DMS53 (cell line): ENCODE measurements around the gene GPX4.

ENCODE experiments used
- DNase-seq: peaks from one replicate; lab custom pipeline; 2025; lab: John Stamatoyannopoulos, UW

GPX4 gene

DNA sequence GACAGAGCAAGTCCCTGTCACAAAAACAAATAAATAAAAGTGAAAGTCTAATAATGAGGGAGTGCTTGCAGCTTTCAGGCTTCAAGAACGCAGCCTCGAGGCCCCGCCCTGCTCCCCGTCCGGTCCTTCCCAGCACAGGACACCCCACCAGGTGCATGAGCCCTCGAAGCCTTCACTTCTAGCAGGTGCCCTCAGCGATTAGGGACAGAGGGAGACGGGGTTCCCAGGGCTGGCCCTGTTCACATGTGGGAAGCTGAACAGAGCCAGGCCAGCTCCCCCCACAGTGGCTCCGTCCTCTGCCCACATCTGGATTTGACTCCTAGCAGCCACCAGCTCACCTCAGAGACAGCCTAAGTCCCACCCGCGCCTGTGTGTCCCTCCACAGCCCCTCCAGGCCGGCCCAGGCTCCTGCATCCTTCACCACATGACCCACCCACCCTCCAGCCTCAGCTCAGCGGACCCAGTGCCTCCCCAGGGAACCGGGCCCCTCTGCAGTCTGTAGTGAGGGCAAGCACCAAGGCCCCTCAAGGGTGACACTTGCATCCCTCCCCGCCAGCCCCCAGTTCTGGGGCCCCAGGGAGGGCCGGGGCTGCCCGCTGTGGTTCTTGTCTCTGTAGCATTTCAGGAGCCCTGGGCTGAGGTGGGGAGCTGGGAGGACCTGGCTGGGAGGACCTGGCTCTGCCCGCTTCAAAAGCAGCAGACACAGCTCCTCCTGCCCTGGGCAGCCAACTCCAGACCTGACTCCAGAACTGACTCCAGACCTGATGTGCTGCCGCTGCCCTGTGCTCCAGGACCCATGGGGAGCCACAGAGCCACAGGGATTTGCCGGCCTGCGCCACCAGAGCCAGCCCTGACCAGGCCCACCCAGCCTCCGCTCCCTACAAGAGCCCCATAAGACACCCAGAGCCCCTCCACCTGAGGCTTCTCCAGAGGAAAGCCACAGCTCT lies 27.2 kb downstream of the GPX4 start:
- DNase-seq = no peak

DNA sequence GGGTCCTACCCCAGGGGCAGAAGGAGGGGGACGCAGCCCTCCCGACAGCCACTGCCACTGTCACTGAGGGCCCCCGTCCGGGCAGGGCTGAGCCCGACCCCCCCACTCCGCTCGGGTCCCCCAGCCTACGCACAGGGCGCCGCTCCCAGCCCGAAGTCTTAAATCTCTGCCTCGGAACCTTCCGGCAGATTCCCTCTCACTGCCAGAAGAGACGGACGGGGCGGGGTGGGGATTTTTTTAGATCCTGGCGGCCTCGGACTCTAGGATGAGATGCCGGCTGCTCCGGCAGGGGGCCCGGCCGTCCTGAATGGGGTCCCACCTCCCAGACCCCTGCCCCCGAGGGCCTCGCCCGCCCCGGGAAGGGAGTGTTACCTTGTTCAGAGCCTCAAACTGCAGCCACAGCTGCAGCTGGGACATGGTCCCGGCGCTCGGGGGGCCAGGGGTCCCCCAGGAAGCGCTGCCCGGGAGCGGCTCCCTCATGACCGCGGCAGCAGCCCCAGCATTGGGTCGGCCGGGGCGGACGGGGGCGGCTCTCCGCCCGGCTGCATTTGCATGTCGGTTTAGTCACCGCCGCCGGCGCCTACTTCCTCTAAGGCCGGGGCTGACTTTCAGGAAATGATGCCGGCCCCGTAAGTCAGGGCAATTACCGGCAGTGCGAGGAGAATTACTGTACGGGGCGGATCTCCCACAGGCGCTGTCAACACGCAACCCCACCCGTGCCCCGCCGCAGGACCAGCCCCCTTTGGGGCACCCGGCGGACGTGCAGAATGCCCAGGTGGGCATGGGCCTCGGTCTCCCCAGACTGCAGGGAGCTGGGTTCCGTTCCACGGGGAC lies 28.1 kb downstream of the GPX4 start:
- no peak for DNase-seq

DNA sequence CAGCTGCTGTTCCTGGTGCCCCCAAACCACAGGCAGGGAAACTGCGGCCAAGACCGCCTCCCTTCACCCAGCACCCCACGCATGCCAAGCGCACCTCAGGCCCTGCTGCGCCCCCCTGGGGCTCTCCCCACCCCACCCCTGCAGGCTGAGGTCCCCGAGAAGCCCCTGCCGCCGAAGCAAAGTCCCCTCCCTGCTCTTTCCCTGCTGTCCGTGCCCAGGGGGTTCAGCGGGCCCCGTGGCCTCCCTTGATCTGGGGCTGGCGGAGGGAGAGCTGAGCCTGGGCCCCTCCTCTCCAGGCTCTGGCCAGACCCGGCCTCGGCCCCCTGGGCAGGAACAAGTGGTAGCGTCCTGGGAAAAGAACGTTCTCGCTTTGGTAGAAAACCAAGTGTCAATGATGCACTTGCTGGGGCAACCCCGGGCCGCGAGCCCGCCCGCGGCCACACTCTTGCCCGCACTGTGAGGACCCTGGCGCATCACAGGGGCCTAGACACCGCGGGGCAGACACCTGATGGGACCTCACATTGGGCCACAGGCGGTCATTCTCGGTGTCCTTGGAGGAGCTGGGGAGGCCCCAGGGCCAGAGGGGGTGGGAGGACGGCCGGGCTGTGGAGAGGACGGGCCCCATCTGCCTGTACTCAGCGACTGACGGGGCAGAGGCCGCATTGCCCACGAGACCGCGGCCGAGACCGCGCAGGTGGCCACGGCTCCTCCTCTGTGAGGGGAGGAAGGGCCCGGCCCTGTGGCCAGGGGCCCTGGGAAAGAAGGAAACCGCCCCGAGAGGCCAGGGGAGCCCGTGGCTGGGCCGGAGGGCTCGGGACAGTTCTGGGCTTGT lies 29.0 kb downstream of the GPX4 start:
- DNase-seq = no peak

DNA sequence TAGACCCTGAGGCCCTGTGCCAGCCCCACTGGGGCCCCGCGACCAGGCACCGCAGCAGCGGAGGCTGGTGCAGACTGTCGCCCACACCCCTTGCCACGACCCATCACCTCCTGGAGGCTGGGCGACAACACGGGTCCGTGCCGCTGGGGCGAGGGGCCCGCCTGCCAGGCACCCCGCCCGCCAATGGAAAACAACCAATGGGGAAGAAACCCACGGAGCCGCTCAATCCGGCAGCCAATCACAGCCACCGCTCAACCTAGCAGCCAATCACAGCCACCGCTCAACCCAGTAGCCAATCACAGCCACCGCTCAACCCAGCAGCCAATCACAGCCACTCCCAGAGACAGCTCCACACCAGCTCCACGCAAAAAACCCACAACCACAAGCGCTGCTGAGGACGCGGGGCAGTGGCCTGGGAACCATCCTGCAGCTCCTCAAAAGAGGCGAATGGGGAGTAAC lies 29.7 kb downstream of the GPX4 start:
- DNase-seq = no peak

DNA sequence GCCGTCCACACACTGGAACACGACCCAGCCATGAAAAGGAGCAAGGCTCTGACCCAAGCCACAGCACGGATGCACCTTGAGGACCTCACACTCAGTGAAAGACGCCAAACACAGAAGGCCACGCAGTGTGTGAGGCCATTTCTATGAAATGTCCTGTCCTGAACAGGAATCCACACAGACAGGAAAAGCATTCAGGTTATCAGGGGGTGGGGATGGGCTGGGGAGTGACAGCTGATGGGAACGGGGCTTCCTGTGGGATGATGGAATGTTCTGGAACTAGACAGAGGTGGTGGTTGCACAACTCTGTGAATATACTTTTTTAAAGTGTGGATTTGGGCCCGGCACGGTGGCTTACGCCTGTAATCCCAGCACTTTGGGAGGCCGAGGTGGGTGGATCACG lies 30.6 kb downstream of the GPX4 start:
- no peak for DNase-seq

DNA sequence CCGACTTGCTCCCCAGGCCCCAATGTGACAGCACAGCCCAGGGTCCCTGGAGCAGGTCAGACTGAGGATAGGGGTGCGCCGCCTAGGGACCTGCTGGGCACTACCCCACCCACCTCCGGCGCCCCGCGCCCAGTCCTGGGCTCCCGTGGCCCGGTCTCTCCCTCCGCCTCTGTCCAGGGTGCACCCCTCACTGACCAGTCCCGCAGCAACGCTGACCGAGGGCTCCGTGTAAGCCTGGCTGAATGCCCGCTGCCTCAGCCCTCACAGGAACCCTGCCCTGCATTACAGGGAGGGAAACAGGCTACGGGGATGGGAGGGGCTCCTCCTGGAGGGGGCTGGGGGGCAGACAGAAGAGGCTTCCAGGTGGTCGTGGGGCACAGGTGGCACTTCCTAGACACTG lies 31.7 kb downstream of the GPX4 start:
- no peak for DNase-seq

DNA sequence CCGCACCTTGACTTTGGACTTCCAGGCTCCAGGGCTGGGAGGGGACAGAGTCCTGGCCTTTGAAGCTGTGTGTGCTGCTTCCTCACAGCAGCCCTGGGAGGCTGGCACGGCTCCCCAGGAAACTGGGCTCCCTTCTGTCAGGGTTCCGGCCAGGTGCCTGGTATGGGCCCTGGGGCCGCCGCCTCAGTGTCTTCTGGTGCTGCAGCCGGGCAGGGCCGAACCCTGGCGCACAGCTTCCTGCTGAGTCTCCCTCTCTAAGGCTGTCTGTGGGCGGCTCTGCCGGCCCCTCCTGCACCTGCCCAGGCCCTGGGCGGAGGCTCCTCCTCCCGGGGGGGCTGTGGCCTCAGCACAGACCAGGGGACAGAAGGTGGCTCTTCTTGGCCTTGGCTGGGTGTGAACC lies 32.4 kb downstream of the GPX4 start:
- DNase-seq = no peak

DNA sequence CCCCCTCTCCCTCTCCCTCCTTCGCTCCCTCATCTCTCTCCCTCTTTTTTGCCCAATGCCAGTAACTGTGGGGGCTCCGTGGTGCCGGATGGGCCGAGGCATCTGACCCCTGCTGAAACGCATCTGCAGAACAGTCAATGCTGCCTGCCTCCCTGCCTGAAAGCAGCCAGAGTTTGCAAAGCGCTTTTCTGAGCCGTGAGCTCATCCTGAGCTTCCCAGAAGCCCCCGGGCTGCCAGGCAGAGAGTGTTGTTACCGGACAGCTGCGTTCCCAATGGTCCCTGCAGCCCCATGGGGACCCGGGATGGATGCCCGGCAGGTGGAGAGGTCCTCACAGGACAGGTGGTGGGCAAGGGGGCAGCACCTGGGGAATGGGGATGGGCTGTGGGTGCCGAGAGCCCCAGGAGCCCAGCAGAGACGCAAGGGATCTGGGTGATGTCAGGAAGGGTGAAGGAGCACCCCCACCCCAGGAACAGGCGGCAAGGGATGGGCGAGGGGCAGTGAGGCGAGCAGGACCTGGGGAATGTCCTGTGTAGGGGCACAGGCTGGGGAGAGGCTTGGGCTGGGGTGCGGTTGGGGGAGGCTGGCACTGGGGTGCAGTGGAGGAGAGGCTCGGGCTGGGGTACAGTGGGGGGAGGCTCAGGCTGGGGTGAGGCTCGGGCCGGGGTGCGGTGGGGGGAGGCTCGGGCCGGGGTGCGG lies 33.0 kb downstream of the GPX4 start:
- DNase-seq = no peak

DNA sequence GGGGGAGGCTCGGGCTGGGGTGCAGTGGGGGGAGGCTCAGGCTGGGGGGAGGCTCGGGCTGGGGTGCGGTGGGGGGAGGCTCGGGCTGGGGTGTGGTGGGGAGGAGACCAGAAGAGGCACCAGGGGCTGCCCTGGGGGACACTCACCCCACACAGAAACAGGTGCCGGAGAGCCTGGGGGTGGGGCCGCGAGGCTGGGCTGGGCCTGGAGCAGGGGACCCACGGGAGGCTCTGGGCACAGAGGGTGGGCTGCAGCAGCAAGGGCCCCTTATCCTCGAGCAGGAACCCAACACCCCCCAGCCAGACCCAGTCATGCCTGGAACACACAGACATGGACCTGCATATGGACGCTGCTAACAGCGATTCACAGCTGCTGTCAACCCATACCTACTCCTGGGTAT lies 34.3 kb downstream of the GPX4 start:
- no peak for DNase-seq

DNA sequence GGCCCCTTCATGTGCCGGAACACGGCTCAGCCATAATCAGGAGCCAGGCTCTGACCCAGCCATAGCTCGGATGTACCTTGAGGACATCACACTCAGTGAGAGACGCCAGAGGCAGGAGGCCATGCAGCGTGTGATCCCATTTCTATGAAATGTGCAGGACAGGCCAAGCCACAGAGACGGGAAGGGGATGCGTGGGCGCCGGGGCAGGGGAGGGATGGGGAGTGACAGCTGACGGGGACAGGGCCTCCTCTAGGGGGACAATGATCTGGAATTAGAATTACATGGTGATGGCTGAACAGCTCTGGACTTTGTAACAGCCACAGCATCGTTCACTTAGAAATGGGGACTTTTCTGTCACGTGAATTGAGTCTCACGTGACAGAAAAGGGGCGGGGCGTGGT lies 35.3 kb downstream of the GPX4 start:
- no peak for DNase-seq

DNA sequence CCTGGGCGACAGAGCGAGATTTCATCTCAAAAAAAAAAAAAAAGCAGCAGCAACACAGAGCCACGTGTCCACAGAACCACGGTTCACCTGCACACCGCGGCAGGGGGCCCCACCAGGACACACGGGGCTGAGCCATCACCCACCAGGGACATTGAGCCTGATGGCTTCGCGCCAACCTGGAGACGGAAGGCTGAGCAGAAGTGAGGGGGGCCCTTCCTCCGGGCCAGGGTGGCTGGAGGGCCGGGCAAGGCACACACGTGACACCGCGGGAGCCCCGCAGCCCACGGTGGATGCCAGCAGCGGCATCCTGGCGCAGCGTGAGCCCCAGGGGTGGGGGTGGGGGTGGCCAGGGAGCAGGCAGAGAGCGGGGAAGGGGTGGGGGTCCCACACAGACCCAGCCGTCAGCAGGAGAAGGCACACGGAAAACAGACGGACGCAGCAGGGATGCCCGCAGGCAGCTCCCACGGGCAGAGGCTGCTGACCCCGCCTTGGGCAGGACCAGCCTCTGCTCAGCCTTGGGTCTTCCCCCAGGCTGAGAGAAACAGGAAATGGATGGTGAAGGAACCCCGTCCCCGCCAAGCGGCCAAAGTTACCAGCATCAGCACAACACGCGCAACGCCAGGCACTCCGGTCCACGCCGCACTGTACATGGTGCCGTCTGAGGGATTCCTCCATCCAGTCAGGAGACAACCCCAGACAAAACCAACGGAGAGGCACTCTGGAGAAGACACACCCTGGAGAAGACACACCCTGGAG lies 36.7 kb downstream of the GPX4 start:
- DNase-seq = no peak

DNA sequence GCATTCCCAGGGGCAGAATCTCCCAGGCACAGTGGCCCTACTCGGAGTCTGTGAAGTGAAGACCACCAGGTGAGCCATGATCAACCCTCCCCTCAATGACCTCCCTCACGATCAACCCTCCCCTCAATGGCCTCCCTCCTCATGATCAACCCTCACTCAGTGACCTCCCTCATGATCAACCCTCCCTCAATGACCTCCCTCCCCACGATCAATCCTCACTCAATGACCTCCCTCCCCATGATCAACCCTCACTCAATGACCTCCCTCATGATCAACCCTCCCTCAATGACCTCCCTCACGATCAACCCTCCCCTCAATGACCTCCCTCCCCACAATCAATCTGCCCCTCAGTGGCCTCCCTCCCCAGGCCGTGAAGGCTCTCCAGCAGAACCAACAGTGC lies 38.1 kb downstream of the GPX4 start:
- DNase-seq = no peak

DNA sequence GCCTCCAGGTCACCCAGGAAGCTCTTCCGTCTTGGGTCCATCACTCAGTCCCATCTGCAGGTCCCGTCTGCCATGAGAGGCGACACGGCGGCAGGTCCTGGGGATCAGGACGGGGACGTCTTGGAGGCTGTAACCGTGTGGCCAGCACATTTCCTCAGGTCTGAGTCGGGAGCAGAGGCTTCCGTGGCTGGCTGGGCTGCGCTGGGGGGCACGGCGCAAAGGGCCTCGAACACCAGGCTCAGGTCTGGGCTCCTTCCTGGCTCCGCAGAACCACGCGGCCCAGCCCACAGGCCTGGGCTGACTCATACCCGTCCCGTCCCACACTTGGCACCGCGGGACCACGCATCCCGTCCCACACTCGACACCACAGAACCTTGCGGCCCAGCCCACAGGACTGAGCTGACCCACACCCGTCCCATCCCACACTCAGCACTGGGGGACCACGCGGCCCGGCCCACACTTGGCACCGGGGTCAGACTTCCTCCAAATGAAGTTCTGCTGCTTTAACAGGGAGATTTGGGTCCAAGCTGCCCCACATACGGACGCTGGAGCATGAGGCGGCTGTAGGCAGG lies 40.1 kb downstream of the GPX4 start:
- no peak for DNase-seq

DNA sequence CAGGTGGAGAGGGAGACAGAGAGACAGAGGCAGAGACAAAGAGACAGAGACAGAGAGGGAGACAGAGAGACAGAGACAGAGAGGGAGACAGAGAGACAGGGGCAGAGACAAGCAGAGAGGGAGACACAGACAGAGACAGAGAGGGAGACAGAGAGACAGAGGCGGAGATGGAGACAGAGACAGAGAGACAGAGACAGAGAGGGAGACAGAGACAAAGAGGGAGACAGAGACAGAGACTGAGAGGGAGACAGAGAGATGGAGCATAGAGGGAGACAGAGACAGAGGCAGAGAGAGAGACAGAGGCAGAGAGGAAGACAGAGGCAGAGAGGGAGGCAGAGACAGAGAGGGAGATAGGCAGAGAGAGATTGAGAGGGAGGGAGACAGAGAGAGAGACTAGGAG lies 40.9 kb downstream of the GPX4 start:
- no peak for DNase-seq

DNA sequence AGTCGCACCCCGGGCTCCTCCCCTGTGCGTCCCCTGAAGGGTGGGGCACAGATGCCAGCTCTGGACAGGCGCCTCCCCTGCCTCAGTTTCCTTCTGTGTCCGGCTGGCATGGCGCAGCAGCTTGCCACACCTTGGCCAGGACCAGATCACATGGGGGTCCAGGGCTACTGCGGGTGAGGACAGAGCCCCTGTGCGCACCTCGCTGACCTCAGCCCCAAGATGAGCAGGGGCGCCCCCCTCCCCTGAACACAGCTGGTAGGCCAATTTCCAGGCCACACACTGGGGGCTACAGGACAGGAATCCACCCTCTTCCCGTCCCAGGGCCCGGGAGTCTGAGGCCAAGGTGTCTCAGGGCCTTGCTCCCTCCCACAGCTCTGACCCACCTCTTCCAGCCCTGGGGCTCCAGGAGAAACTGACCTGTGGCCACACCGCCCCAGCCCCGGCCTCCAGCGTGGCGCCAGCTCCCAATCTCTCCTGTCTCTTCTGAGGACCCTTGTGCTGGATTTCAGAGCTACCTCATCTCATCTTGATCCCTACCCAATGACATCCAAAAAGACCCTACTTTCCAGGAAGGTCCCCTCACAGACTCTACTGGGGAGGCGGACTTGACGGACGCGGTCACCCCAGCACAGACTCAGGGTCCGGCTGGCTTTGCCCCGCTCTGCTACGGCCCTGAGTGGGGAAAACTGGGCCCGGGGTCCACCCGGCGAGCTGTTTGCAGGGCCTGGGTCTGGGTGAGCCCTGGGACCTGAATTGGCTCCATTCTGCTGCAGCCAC lies 42.0 kb downstream of the GPX4 start:
- no peak for DNase-seq

DNA sequence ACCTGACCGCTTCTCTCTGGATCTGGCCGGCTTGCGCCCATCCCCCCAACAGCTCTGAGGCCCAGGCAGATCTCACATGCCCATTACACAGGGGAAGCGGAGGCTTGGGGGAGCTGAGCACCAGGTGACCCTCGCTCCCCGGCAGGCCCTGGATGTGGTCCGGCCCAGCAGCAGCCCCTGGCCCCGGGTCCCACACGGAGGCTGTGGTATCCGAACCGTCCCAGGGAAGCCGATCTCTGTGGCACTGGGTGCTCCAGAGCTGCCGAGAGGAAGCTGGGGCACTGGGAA lies 42.6 kb downstream of the GPX4 start:
- DNase-seq = no peak

DNA sequence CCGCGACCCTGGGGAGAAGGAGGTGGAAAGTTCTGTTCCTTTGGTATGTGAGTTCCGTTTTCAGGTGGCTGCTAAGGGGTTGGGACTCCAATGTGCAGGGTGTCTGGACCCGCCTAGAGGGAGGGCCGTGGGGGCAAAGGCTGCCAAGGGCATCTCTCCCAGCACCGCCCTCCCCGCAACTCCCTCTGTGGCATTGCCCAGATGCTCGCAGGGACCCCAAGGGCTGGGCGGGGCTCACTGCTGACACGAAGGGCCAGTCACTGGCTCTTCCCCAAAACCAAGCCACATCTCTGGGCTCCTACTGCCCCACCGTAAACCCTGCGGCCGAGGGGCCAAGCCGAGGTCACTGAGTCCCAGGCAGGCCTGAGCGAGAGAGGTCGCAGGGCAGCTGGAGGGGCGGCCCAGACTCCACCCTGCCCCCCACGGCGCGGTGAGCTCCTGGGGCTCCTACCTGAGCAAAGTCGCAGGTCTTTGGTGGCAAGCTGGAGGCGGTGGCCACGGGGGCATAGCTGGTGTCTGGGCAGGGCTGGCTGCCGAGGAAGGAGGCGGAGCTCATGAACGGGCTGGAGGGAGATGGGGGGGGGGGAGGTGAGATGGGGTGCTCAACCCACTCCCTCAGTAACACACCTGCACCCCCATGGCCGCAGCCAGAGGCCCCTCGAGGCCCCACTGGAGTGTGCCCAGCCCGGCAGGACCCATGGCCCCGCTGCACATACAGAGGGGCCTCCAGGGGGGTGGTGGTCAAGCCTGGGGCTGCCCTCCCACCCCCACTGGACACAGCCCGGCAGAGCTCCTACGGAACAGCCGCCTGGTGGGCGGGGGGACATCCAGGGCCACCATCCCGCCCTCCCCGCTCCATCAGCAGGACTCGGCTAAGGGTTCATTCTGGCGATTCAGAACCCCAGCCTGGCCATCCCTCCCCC lies 43.3 kb downstream of the GPX4 start:
- DNase-seq = no peak

DNA sequence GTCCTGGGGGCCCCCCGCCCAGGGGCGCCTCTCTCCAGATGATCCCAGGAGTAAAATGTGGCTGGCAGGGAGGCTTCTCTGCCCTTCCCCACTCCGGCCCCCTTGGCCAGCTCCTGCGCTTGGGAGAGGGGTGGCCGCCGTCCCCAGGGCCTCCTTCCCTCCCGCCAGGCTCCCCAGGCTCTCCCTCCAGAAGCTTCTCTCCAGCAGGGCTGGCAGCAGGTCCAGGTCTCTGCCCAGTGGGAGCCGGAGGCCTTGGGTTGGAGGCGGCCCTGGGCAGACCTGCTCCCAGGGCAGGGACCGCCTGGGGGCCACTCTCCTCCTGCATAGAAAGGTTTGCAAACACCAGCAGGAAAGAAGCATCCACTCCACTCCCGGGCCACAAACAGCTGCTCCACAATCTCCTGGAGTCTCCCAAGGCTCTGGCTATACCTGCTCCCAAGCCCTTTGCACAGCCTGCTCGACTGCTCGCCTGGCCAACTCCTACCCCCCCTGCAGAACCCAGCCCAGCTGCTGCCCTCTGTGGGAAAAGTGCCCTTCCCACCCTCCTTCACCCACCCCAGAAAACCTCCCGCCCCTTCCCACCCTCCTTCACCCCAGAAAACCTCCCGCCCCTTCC lies 44.2 kb downstream of the GPX4 start:
- DNase-seq = no peak
